Fibroblast of the aortic adventitia (primary cell): ENCODE results near the gene ARHGAP26. TPM values are rescaled to one million over a fixed set of nuclear protein-coding genes. Genes with fewer than 3 reads are reported as not detected.

Experiments
- DNase-seq: peaks from one replicate; pipeline ENCODE4 v3.0.0-alpha.2; 2010; ENCODE audit warnings: low read depth
- H3K4me3 ChIP-seq: 2 replicates; pipeline ENCODE4 v1.5.1; 2011; ENCODE audit warnings: low read depth, mild to moderate bottlenecking, control low read depth, low read length, moderate library complexity
- total RNA-seq: library from RNA; depleted of rRNA; stranded (reverse); fragments of >200 nt; gene quantifications from 2 replicates; pipeline ENCODE4 v1.2.3, GENCODE V29; 2012; ENCODE audit warnings: low replicate concordance
- TF ChIP-seq, protein P1 (sequence below): IDR thresholded peaks from 2 replicates; pipeline ENCODE4 v1.5.1; 2011; ENCODE audit warnings: mild to moderate bottlenecking, low read length, control low read depth, inconsistent platforms; ENCODE audit not compliant: insufficient read depth

ARHGAP26 gene
- total RNA-seq, 1 donor, result 9.0 TPM

DNA sequence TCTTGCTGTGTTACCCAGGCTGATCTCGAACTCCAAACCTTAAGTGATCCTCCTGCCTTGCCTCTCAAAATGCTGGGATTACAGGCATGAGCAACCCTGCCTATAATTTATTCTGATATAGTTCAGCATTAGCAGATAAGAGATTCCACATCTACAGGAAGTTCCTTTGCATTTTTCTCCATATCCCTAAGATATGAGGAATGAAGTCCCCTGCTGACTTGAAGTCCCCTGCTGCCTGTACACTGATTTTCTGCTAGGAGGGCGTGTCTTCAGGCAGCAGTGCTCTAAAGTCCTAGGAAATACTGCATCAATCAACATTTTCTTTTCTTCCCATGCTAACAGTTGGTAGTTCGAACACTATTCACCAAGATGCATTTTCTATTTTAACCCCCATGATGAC, 105.8 kb downstream of the ARHGAP26 start:
- H3K4me3 ChIP-seq, result no peak overlapping the region
- TF ChIP-seq, protein P1, sequence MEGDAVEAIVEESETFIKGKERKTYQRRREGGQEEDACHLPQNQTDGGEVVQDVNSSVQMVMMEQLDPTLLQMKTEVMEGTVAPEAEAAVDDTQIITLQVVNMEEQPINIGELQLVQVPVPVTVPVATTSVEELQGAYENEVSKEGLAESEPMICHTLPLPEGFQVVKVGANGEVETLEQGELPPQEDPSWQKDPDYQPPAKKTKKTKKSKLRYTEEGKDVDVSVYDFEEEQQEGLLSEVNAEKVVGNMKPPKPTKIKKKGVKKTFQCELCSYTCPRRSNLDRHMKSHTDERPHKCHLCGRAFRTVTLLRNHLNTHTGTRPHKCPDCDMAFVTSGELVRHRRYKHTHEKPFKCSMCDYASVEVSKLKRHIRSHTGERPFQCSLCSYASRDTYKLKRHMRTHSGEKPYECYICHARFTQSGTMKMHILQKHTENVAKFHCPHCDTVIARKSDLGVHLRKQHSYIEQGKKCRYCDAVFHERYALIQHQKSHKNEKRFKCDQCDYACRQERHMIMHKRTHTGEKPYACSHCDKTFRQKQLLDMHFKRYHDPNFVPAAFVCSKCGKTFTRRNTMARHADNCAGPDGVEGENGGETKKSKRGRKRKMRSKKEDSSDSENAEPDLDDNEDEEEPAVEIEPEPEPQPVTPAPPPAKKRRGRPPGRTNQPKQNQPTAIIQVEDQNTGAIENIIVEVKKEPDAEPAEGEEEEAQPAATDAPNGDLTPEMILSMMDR, result no peak
- DNase-seq, result no peak

DNA sequence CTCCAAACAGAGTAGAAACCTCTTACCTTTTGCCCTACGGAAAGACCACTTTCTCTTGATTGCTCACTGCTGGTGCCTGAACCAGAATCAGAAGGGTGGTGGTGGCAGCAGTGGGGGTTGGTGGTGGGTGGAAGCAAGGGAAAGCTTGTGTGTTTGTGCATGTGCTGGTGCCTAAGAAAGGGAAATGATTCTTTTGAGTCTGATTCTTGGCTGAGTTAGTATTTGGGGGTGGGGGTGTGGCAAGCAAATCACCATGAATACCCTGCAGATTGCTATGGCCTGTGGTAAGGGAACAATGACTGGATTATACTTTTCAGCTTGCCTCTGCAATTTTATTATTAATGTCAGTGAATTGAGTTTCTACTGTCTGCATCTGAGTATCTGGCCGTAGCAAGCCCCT, 106.6 kb downstream of the ARHGAP26 start:
- H3K4me3 ChIP-seq, result no peak overlapping the region
- DNase-seq, result no peak
- TF ChIP-seq, protein P1, result no peak

DNA sequence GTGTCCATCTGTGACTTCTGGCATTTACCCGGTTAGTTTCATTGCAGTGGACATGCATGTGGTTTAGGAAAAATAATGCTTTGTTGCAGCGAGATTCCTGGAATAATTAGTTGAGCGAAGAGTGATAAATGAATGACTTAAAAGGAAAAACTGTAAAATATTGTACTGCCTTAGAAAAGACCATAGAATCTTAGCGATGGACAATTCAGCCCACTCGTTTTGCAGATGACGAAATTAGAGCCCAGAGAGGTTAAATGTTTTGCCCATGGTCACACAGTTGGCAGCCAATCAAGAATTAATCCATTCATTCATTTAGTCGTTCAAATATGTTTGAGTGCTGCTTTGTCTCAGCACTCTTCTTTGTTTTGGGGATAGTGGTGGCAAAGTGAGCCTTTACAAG, 107.9 kb downstream of the ARHGAP26 start:
- TF ChIP-seq, protein P1, result no peak
- DNase-seq, result no peak
- H3K4me3 ChIP-seq, result no peak overlapping the region

DNA sequence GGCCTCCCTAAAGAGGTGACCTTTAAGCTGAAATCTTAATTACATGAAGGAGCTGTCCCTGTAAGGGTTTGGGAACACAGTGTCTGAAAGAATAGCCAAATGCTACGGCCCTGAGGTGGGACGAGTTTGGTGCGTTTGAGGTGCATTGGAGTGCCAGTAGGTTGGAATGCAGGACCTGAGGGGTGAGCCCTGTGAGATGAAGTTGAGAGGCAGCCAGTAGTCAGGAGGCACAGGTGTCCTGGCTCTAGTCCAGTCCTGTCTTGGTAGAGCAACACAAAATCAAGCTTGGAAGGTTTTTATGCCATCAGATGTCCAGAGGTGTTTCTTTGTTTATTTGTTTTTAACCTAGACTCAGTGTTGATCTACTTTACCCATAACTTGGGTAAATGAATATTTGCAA, 108.5 kb downstream of the ARHGAP26 start:
- no peak for DNase-seq
- no peak overlapping the region for H3K4me3 ChIP-seq
- TF ChIP-seq, protein P1, result no peak

DNA sequence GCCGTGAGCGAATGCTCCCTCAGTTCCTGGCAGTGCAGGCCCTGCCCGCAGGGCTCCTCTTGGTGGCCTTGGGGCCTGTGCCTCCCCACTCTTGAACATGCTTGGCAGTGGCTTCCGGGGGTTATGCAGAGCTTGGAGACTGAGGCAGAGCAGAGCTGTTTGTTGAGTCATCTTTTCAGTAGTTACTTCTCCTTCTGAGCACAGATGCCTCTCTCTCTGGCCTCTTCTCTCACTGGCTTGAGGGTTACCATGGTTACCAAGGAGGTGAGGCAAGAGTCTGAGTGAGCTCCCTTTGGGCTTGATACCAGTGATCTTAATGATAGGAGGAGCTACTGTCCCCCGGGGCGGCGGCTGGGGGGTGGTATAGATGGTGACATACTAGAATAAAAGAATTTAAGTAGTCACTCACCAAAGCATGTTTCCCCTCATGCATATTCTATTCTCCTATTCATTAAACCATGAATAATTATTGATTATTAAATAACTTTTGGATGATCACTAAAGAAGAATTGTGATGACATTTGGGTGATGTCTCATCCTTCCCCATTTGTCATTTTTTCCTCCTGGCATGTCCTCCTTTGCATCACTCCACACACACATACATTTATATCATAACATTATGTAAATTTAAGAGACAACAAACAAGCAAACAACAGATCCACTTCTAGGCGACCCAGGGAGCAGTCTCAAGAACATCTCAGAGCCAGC, 111.1 kb downstream of the ARHGAP26 start:
- TF ChIP-seq, protein P1, result no peak
- H3K4me3 ChIP-seq, result no peak overlapping the region
- DNase-seq, result peak; percentile 78

DNA sequence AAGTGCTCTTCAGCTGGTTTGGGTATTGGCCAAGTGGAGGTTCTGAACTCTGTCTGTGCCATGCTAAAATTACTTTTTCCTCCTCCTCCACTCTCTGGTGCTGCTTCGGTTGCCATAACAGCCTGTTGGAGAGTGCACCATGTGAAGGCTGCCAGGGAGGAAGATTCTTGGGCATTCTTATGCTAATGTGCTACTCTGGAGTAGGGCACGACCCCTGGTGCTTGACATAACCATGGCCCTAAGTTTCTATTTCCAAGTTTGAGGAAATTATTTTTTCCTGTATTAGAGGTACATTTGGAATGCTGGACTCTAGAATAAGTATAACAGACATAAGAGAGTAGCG, 111.6 kb downstream of the ARHGAP26 start:
- no peak for DNase-seq
- TF ChIP-seq, protein P1, result no peak
- no peak overlapping the region for H3K4me3 ChIP-seq

DNA sequence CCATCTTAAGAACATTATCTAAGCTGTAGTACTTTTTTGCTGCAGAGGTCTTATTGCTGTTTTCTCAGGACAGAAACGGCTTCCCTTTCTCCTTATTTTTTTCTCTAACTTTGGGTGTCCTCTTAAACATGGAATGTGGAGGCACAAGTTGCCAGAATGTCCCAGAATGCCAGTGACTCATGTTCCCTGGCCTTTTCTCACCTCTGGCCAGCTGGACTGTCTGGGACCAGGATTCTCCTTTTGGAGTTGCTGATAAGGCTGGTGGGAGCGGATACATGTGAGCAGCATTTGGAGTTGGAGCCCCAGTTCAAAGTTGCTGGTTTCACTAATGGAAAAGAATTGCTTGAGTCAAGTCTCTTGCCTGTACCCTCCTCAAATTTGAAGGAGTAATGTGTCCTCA, 112.8 kb downstream of the ARHGAP26 start:
- peak; percentile 83 for DNase-seq
- TF ChIP-seq, protein P1, result no peak
- H3K4me3 ChIP-seq, result no peak overlapping the region
